Astrocyte (in vitro differentiated cells and primary cell): Measurements from ENCODE around the gene PRR5L.

Experiments used
- EZH2 ChIP-seq: IDR thresholded peaks from 2 replicates; pipeline ENCODE4 v1.6.1; 2012; ENCODE audit warnings: mild to moderate bottlenecking, low read length, inconsistent platforms; ENCODE audit not compliant: insufficient read depth
- TF ChIP-seq, protein P1 (sequence below): IDR thresholded peaks from 2 replicates; pipeline ENCODE4 v1.5.1; 2011; ENCODE audit warnings: low read depth, mild to moderate bottlenecking, inconsistent platforms, low read length, moderate library complexity; ENCODE audit not compliant: insufficient read depth

DNA sequence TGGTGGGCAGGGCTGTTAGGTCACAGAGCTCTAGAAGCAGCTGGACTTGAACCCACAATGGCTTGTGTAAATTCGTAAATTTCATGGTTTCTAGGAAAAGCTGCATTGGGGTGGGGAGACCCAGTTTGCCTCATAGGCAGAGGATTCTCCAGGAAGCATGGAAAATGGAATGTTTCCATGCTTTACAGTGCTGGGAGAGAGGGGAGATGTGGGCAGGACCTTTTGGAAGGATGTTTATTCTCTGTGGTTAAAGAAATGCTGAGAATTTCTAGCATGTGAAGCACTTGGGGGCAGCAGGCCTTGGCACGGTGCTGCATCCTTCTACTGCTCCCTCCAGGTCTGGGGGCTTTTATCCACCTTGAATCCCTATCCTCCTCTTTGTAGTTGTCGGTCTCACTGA is 167.7 kb downstream of the PRR5L start:
- TF ChIP-seq, protein P1, sequence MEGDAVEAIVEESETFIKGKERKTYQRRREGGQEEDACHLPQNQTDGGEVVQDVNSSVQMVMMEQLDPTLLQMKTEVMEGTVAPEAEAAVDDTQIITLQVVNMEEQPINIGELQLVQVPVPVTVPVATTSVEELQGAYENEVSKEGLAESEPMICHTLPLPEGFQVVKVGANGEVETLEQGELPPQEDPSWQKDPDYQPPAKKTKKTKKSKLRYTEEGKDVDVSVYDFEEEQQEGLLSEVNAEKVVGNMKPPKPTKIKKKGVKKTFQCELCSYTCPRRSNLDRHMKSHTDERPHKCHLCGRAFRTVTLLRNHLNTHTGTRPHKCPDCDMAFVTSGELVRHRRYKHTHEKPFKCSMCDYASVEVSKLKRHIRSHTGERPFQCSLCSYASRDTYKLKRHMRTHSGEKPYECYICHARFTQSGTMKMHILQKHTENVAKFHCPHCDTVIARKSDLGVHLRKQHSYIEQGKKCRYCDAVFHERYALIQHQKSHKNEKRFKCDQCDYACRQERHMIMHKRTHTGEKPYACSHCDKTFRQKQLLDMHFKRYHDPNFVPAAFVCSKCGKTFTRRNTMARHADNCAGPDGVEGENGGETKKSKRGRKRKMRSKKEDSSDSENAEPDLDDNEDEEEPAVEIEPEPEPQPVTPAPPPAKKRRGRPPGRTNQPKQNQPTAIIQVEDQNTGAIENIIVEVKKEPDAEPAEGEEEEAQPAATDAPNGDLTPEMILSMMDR, result no peak
- no peak for TF ChIP-seq EZH2
